Lung microvascular endothelial cell (primary cell): Measurements from ENCODE around the gene ARMCX2. TPM values are rescaled to one million over a fixed set of nuclear protein-coding genes. Genes with fewer than 3 reads are reported as not detected.
A peak's percentile ranks its signal among the peaks of the same experiment; 100 is the strongest.
"Not testable (repeated sequence)": the region's sequence is repeated elsewhere in the genome, so short reads cannot be mapped to it uniquely, and the experiment has no call there.

Experiments
- DNase-seq, 2 donors: peaks; one replicate each; pipeline versions ENCODE4 v3.0.0 to v3.0.0-alpha.2; 2010; ENCODE audit warnings: low read depth in 2 of 2
- total RNA-seq: library from RNA; depleted of rRNA; stranded (reverse); fragments of >200 nt; gene quantifications from 2 replicates; pipeline ENCODE4 v1.2.1, GENCODE V29; 2014

Gene ARMCX2
- total RNA-seq, result 37.7 and 58.9 TPM in 2 replicates

GRCh38 chrX:101659601-101660063 lies at the start of gene ARMCX2:
ARMCX2 (minus strand) TSS chrX:101659850; CDS start chrX:101657588, 2,262 bp downstream.
- peak; percentile 43 to 74 for DNase-seq

- no peak for DNase-seq
Observed at GRCh38 chrX:101709384-101709783, 49.7 kb upstream of the ARMCX2 start.

GRCh38 chrX:101708163-101708562 lies 48.5 kb upstream of the ARMCX2 start:
- no peak for DNase-seq

GRCh38 chrX:101693476-101693875 lies 33.8 kb upstream of the ARMCX2 start:
- no peak for DNase-seq

- peak in 1 of 2 donors; percentile 50 for DNase-seq
Observed at GRCh38 chrX:101691835-101692234, 32.2 kb upstream of the ARMCX2 start.

- no peak for DNase-seq
Observed at GRCh38 chrX:101686574-101686973, 26.9 kb upstream of the ARMCX2 start.

- peak in 1 of 2 donors; percentile 31 for DNase-seq
Observed at GRCh38 chrX:101685923-101686322, 26.3 kb upstream of the ARMCX2 start.

- DNase-seq, result peak in 1 of 2 donors; percentile 18
Observed at GRCh38 chrX:101682723-101683122, 23.1 kb upstream of the ARMCX2 start.

GRCh38 chrX:101677028-101677427 lies 17.4 kb upstream of the ARMCX2 start:
- DNase-seq, result no peak

- DNase-seq, result no peak
Observed at GRCh38 chrX:101676571-101676970, 16.9 kb upstream of the ARMCX2 start.

- no peak for DNase-seq
Observed at GRCh38 chrX:101668143-101668542, 8.5 kb upstream of the ARMCX2 start.

GRCh38 chrX:101658661-101659491 lies 774 bp downstream of the ARMCX2 start:
- peak; percentile 37 to 40 for DNase-seq

GRCh38 chrX:101657495-101657894 lies 2.2 kb downstream of the ARMCX2 start:
- DNase-seq, result no peak

GRCh38 chrX:101656817-101657216 lies 2.8 kb downstream of the ARMCX2 start:
- no peak for DNase-seq

- DNase-seq, result no peak
Observed at GRCh38 chrX:101655534-101655933, 4.1 kb downstream of the ARMCX2 start.

- not testable (repeated sequence) for DNase-seq
Observed at GRCh38 chrX:101647716-101648115, 11.9 kb downstream of the ARMCX2 start.

- no peak for DNase-seq
Observed at GRCh38 chrX:101642093-101642492, 17.6 kb downstream of the ARMCX2 start.

- DNase-seq, result no peak
Observed at GRCh38 chrX:101639583-101639982, 20.1 kb downstream of the ARMCX2 start.

- no peak for DNase-seq
Observed at GRCh38 chrX:101619364-101619763, 40.3 kb downstream of the ARMCX2 start.

GRCh38 chrX:101617211-101618191 lies 42.1 kb downstream of the ARMCX2 start, which contains the start of gene ARMCX6:
ARMCX6 (minus strand) TSS chrX:101618000; CDS start chrX:101616620, 1,380 bp downstream.
- DNase-seq, result peak; percentile 76 to 79

- DNase-seq, result no peak
Observed at GRCh38 chrX:101605728-101606127, 53.9 kb downstream of the ARMCX2 start.
